Endodermal cell (in vitro differentiated cells): ENCODE results near the gene NEK9. TPM values are rescaled to one million over a fixed set of nuclear protein-coding genes. Genes with fewer than 3 reads are reported as not detected.

ENCODE experiments used
- DNase-seq: peaks from one replicate; pipeline ENCODE4 v3.0.0-alpha.2; 2017
- H3K27ac ChIP-seq: 2 replicates; pipeline ENCODE4 v1.5.1; 2013; ENCODE audit warnings: mild to moderate bottlenecking, low read depth, low read length, moderate library complexity
- H3K27me3 ChIP-seq: 2 replicates; pipeline ENCODE4 v1.6.1; 2013; ENCODE audit warnings: mild to moderate bottlenecking, low read length, moderate library complexity; ENCODE audit not compliant: insufficient read depth, control insufficient read depth, poor library complexity, severe bottlenecking
- H3K36me3 ChIP-seq: 2 replicates; pipeline ENCODE4 v1.7.0; 2013; ENCODE audit warnings: mild to moderate bottlenecking, low read length, moderate library complexity; ENCODE audit not compliant: control insufficient read depth, insufficient read depth
- H3K4me1 ChIP-seq: one replicate; pipeline ENCODE4 v1.7.0; 2013; ENCODE audit warnings: low read length; ENCODE audit not compliant: control insufficient read depth, insufficient read depth
- H3K4me3 ChIP-seq: 2 replicates; pipeline ENCODE4 v1.5.1; 2013; ENCODE audit warnings: mild to moderate bottlenecking, low read length, moderate library complexity
- H3K9ac ChIP-seq: 2 replicates; pipeline ENCODE4 v1.6.1; 2013; ENCODE audit warnings: mild to moderate bottlenecking, low read length, moderate library complexity; ENCODE audit not compliant: poor library complexity, severe bottlenecking; ENCODE audit errors: extremely low read depth
- H3K9me3 ChIP-seq: 2 replicates; pipeline ENCODE4 v1.6.1; 2013; ENCODE audit warnings: mild to moderate bottlenecking, low read length, moderate library complexity; ENCODE audit not compliant: control insufficient read depth
- H3K27ac Mint-ChIP-seq: 2 replicates; pipeline ENCODE4 v1.8.0; 2020; ENCODE audit warnings: mixed read lengths
- H3K27me3 Mint-ChIP-seq: 2 replicates; pipeline ENCODE4 v1.8.0; 2021; ENCODE audit warnings: mild to moderate bottlenecking, mixed read lengths; ENCODE audit not compliant: insufficient read depth
- H3K36me3 Mint-ChIP-seq: 2 replicates; pipeline ENCODE4 v1.8.0; 2020; ENCODE audit warnings: low read depth, mixed read lengths
- H3K4me1 Mint-ChIP-seq: 2 replicates; pipeline ENCODE4 v1.8.0; 2020; ENCODE audit warnings: mixed read lengths
- H3K4me3 Mint-ChIP-seq: 2 replicates; pipeline ENCODE4 v1.8.0; 2020; ENCODE audit warnings: mild to moderate bottlenecking, moderate library complexity, mixed read lengths
- H3K9me3 Mint-ChIP-seq: 2 replicates; pipeline ENCODE4 v1.8.0; 2020; ENCODE audit warnings: mild to moderate bottlenecking, mixed read lengths
- WGBS, 2 experiments: methylation state at CpG; one replicate each; pipeline versions ENCODE4 v1.1.5 to v1.1.7; 2013; ENCODE audit warnings: missing lambda C conversion rate in 2 of 2, mixed read lengths in 1 of 2; ENCODE audit not compliant: insufficient coverage in 1 of 2, insufficient read length in 1 of 2; 5-methylcytosine and 5-hydroxymethylcytosine counted together
- long read RNA-seq, 4 experiments: library from polyadenylated mRNA in 2 of 4; library from RNA in 1 of 4; library from capped mRNA in 1 of 4; stranded (forward) in 3 of 4; unstranded in 1 of 4; transcript quantifications; one replicate each; pipeline ENCODE4 v2.0.0, GENCODE V29; 2020 to 2021; ENCODE audit warnings: inconsistent platforms in 1 of 4
- polyA plus RNA-seq, 2 experiments: library from polyadenylated mRNA; stranded (reverse); fragments of 50-300 nt; gene quantifications; one replicate each; pipeline ENCODE4 v1.2.3, GENCODE V29; 2013
- total RNA-seq, 2 donors: library from RNA; stranded (reverse); fragmentation: NEBNext Ultra II Directional in 1 of 2; extraction: Animal tissue kit (Norgen Biotek cat#: 25700) in 1 of 2; gene quantifications; 2 replicates in 1 of 2; 3 replicates in 1 of 2; pipeline ENCODE4 v1.2.1, GENCODE V29; 2021
- TF ChIP-seq, protein P1 (sequence below): fragments of 200-600 bp; sonication (generic); conservative IDR thresholded peaks from 2 replicates; pipeline ENCODE4 v1.5.0; 2021; ENCODE audit warnings: antibody characterized with exemption, mild to moderate bottlenecking

NEK9 gene
- 10 to 100 TPM; 74.1 to 97.5 TPM for total RNA-seq
- 74.8 TPM for polyA plus RNA-seq (2013, experiment 1 of 2)
- 60.7 TPM for polyA plus RNA-seq (2013, experiment 2 of 2)
- long read RNA-seq, experiment 1, full-length matches to known transcripts, result 2 of 17 reads
- long read RNA-seq, experiment 1, partial matches to known transcripts, result 0 of 17 reads
- long read RNA-seq, experiment 1, other reads (novel, unspliced or antisense), result 15 of 17 reads
- long read RNA-seq, experiment 2, full-length matches to known transcripts, result 21 of 49 reads
- long read RNA-seq, experiment 2, partial matches to known transcripts, result 4 of 49 reads
- long read RNA-seq, experiment 2, other reads (novel, unspliced or antisense), result 24 of 49 reads
- long read RNA-seq, experiment 3, full-length matches to known transcripts, result 8 of 47 reads
- long read RNA-seq, experiment 3, partial matches to known transcripts, result 9 of 47 reads
- long read RNA-seq, experiment 3, other reads (novel, unspliced or antisense), result 30 of 47 reads
- long read RNA-seq, experiment 4, full-length matches to known transcripts, result 5 of 11 reads
- long read RNA-seq, experiment 4, partial matches to known transcripts, result 1 of 11 reads
- long read RNA-seq, experiment 4, other reads (novel, unspliced or antisense), result 5 of 11 reads

DNA sequence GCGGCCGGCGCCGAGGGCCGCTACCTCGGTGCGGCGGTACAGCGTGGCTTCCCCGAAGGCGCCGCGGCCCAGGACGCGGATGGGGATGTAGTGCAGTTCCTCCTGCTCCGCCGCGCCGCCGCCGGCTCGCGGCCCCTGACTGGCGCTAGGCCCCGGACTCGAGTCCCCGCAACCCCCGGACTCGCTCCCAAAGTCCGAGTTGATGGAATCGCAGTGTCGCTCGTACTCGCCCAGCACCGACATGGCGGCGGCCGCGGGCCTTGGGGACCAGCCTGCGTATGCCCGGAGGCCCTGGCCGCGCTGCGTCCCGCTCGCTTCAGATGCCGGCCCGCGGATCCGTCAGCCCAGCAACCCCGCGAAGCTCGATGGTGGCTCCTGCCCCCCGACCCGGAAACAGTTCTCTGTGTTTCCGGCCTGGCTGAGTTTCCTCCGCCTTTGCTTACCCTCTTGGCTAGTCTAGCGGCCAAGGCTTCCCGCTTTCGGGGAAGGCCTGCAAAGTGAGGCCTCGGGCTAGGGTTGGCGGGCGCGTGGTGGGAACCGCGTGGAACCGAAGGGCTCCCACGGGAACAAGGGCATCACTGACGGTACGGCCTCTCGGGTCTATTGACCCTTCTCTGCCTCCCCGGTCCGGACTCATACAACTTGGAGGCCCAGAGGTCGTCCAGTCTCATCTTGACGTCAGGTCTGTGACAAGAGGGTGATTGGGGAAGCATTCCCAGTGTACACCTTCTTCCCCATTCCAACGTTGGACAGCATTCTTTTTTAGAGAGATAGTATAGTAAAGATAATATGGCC lies at the start of gene NEK9:
NEK9 (minus strand) TSS at position 370 of the 795 bp plus-strand sequence; CDS start at position 243, 127 bp downstream.
- TF ChIP-seq, protein P1, sequence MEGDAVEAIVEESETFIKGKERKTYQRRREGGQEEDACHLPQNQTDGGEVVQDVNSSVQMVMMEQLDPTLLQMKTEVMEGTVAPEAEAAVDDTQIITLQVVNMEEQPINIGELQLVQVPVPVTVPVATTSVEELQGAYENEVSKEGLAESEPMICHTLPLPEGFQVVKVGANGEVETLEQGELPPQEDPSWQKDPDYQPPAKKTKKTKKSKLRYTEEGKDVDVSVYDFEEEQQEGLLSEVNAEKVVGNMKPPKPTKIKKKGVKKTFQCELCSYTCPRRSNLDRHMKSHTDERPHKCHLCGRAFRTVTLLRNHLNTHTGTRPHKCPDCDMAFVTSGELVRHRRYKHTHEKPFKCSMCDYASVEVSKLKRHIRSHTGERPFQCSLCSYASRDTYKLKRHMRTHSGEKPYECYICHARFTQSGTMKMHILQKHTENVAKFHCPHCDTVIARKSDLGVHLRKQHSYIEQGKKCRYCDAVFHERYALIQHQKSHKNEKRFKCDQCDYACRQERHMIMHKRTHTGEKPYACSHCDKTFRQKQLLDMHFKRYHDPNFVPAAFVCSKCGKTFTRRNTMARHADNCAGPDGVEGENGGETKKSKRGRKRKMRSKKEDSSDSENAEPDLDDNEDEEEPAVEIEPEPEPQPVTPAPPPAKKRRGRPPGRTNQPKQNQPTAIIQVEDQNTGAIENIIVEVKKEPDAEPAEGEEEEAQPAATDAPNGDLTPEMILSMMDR, result peak; percentile 14

DNA sequence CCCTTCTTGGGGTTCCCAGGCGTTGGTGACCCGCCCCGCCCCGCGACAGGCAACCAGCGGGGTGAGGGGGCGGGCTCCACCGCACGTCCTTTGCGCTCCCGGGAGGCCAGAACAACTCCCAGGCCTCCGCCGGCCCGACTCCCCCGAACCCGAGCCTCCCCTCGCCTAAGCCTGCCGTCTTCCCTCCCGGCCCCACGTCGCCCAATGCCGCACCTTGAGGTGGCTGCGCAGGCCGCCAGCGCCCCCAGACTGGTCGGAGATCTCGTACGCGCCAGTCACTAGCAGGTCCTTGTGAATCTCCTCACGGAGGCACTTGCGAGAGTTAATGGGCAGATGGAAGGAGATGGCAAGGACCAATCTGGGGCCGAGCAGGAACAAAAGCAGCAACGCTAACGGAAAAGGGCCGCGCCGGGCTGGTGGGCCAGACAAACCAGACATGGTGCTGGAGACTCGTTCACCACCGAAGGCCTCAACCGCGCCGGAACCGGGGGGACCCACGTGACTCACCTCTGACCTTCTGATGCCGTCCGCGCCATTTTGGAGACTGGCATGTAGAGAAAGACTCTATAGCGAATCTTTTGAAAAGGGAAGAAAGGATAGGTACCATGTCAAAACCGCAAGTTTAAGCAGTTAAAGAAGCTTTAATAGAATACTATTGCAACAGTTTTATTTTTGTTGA lies 49.4 kb upstream of the NEK9 start, which contains the start of gene TMED10:
TMED10 (minus strand) TSS at position 471 of the 679 bp plus-strand sequence; CDS start at position 438, 33 bp downstream.
- Mint-ChIP-seq H3K27me3 (no peaks in the 10 kb centered on the region), H3K9me3 (no peaks in the 10 kb centered on the region), H3K4me3 (peak within 1 kb of the TSS; percentile 98), H3K4me1 (peaks cover 12% of the 10 kb centered on the region), H3K27ac (peak within 1 kb of the TSS; percentile 97), H3K36me3 (peaks cover 2% of the 10 kb centered on the region)
- 0% methylated on average over 34 to 49 of the region's 49 CpGs for WGBS, 2 experiments
- Histone ChIP-seq H3K9ac (peak within 1 kb of the TSS; percentile 88), H3K27me3 (no peaks in the 10 kb centered on the region), H3K4me1 (no peaks in the 10 kb centered on the region), H3K9me3 (no peaks in the 10 kb centered on the region), H3K4me3 (peak within 1 kb of the TSS; percentile 93), H3K27ac (peak within 1 kb of the TSS; percentile 89), H3K36me3 (no peaks in the 10 kb centered on the region)
- peak; percentile 95 for DNase-seq
- TF ChIP-seq, protein P1, result peak; percentile 11

More for the DNA sequence above, at the start of gene NEK9:
- 2 to 8% methylated on average over 21 to 76 of the region's 76 CpGs for WGBS, 2 experiments
- DNase-seq, result peak; percentile 88
- H3K9ac ChIP-seq, result peak within 1 kb of the TSS; percentile 62
- H3K27ac ChIP-seq, result peak within 1 kb of the TSS; percentile 75
- no peaks in the 10 kb centered on the region for H3K27me3 ChIP-seq
- Mint-ChIP-seq H3K4me3 (peak within 1 kb of the TSS; percentile 92), H3K9me3 (no peaks in the 10 kb centered on the region), H3K27me3 (no peaks in the 10 kb centered on the region), H3K4me1 (peaks cover 11% of the 10 kb centered on the region), H3K36me3 (peaks cover 4% of the 10 kb centered on the region), H3K27ac (peak within 1 kb of the TSS; percentile 98)
- H3K4me3 ChIP-seq, result peak within 1 kb of the TSS; percentile 91
- no peaks in the 10 kb centered on the region for H3K4me1 ChIP-seq
- peaks cover 25% of the 10 kb centered on the region for H3K36me3 ChIP-seq
- H3K9me3 ChIP-seq, result no peaks in the 10 kb centered on the region
